MM.1S (cell line): ENCODE data around the gene PLA2G10.
"Not testable (repeated sequence)": the region's sequence is repeated elsewhere in the genome, so short reads cannot be mapped to it uniquely, and the experiment has no call there.

Source experiments
- EZH2 ChIP-seq: fragments of 300-600 bp; sonication (generic); optimal IDR thresholded peaks from 2 replicates; pipeline ENCODE3; 2017; ENCODE audit warnings: low read depth, mild to moderate bottlenecking, antibody characterized with exemption, low read length, mixed read lengths
- TF ChIP-seq, protein P1 (sequence below): fragments of 300-600 bp; sonication (generic); IDR thresholded peaks from 2 replicates; pipeline ENCODE4 v1.5.1; 2016; ENCODE audit warnings: antibody characterized with exemption, low read length, mixed read lengths

DNA sequence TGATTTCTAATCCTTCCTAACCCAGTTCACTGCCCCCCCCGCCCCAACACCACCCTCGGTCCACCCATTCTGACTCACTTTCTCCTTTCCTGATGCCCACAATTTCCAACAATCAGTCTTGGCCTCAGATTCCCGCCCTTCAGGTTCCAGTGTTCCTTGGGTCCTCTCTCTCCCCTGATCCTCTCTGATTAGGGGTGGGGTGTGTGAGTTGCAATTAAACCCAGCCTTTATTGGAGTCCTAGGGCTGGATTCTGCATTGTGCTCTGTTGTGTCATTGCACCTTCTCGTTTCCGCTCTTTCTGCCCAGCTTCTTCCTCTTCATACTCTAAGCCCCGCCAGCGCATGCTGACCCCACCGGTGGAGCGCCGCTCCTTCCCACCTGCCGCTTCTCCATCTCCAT is 8.6 kb upstream of the PLA2G10 start:
- not testable (repeated sequence) for TF ChIP-seq EZH2
- TF ChIP-seq, protein P1, sequence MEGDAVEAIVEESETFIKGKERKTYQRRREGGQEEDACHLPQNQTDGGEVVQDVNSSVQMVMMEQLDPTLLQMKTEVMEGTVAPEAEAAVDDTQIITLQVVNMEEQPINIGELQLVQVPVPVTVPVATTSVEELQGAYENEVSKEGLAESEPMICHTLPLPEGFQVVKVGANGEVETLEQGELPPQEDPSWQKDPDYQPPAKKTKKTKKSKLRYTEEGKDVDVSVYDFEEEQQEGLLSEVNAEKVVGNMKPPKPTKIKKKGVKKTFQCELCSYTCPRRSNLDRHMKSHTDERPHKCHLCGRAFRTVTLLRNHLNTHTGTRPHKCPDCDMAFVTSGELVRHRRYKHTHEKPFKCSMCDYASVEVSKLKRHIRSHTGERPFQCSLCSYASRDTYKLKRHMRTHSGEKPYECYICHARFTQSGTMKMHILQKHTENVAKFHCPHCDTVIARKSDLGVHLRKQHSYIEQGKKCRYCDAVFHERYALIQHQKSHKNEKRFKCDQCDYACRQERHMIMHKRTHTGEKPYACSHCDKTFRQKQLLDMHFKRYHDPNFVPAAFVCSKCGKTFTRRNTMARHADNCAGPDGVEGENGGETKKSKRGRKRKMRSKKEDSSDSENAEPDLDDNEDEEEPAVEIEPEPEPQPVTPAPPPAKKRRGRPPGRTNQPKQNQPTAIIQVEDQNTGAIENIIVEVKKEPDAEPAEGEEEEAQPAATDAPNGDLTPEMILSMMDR = not testable (repeated sequence)
